Panc1 (cell line): ENCODE data around the gene DNM3. TPM values are rescaled to one million over a fixed set of nuclear protein-coding genes. Genes with fewer than 3 reads are reported as not detected.

ENCODE experiments used
- ATAC-seq: fragments of 200-7000 bp; cut with Tn5 transposase; 2 replicates; pipeline ENCODE4 v1.9.1; 2020; ENCODE audit warnings: mild to moderate bottlenecking, moderate library complexity
- BruUV-seq: library from RNA; stranded (reverse); fragments of 400-500 nt; replicated peaks from 2 replicates; lab custom pipeline; 2021; lab: Mats Ljungman, UMichigan
- CTCF ChIA-PET: fragments of 300-600 bp; sonication (Branson Sonifier 250); formaldehyde crosslinking; loops from one replicate; lab custom pipeline; 2022; ENCODE audit warnings: antibody characterized with exemption; lab: Charles Lee
- POLR2A ChIA-PET: fragments of 300-600 bp; sonication (Branson Sonifier 250); formaldehyde crosslinking; loops from one replicate; lab custom pipeline; 2022; ENCODE audit warnings: antibody characterized with exemption; lab: Charles Lee
- DNase-seq: peaks from one replicate; pipeline ENCODE4 v3.0.0-alpha.2; 2010; ENCODE audit warnings: low read depth, low spot score
- H3K27ac ChIP-seq: 2 replicates; pipeline ENCODE4 v1.5.1; 2011; ENCODE audit warnings: mild to moderate bottlenecking, low read length, inconsistent platforms
- H3K27me3 ChIP-seq: fragments of 200-500 bp; sonication (Bioruptor generic); 2 replicates; pipeline ENCODE4 v1.6.0; 2014; ENCODE audit warnings: low read length, inconsistent platforms; ENCODE audit not compliant: control insufficient read depth, insufficient read depth
- H3K36me3 ChIP-seq: fragments of 200-500 bp; sonication (Bioruptor generic); 2 replicates; pipeline ENCODE4 v1.5.1; 2014; ENCODE audit warnings: inconsistent platforms, mild to moderate bottlenecking, low read length, moderate library complexity; ENCODE audit not compliant: control insufficient read depth, insufficient read depth
- H3K4me1 ChIP-seq: 2 replicates; pipeline ENCODE4 v1.5.1; 2011; ENCODE audit warnings: inconsistent platforms, mild to moderate bottlenecking, low read length, moderate library complexity; ENCODE audit not compliant: control insufficient read depth, insufficient read depth
- H3K4me3 ChIP-seq, 2 experiments: 2 replicates each; pipeline ENCODE4 v1.5.1; 2011 to 2012; ENCODE audit warnings: low read depth in 2 of 2, low read length in 2 of 2, mild to moderate bottlenecking in 2 of 2, inconsistent platforms in 1 of 2, moderate library complexity in 1 of 2
- H3K9me3 ChIP-seq: fragments of 200-500 bp; sonication (Bioruptor generic); 2 replicates; pipeline ENCODE4 v1.5.1; 2014; ENCODE audit warnings: low read depth, mild to moderate bottlenecking, inconsistent platforms, low read length, moderate library complexity; ENCODE audit not compliant: control insufficient read depth, insufficient read depth
- CTCF ChIP-seq: fragments of 450-650 bp; IDR thresholded peaks from 2 replicates; pipeline ENCODE4 v1.5.1; 2017; ENCODE audit warnings: mild to moderate bottlenecking
- POLR2AphosphoS5 ChIP-seq: IDR thresholded peaks from 2 replicates; pipeline ENCODE4 v1.6.1; 2012; ENCODE audit warnings: mild to moderate bottlenecking, low read depth, low read length, moderate library complexity
- REST ChIP-seq, 2 experiments: IDR thresholded peaks; 2 replicates each; pipeline ENCODE4 v1.6.1; 2011 to 2012; ENCODE audit warnings: low read depth in 2 of 2, control low read depth in 1 of 2, low read length in 1 of 2, mild to moderate bottlenecking in 1 of 2, moderate library complexity in 1 of 2; ENCODE audit not compliant: insufficient read depth in 1 of 2
- SIN3A ChIP-seq: IDR thresholded peaks from 2 replicates; pipeline ENCODE4 v1.6.1; 2012; ENCODE audit warnings: low read depth, mild to moderate bottlenecking, low read length, moderate library complexity, borderline replicate concordance; ENCODE audit not compliant: insufficient read depth
- TCF7L2 ChIP-seq: IDR thresholded peaks from 2 replicates; pipeline ENCODE4 v1.6.1; 2011; ENCODE audit warnings: mild to moderate bottlenecking, low read depth, low read length, inconsistent platforms
- in situ Hi-C: cut with HindIII; loops from 2 replicates; pipeline ENCODE4 v1.10.0; 2016; ENCODE audit warnings: low sequenced_read_pairs, low pct_unique_long_range_greater_than_20kb
- intact Hi-C: fragments of 100-400 bp; cut with micrococcal nuclease; formaldehyde crosslinking; loops from one replicate; pipeline ENCODE4 v1.10.0; 2022; ENCODE audit not compliant: unreplicated experiment
- total RNA-seq: library from RNA; stranded (reverse); gene quantifications from one replicate; pipeline ENCODE4 v1.2.1, GENCODE V29; 2021; ENCODE audit not compliant: unreplicated experiment

Gene DNM3
- total RNA-seq, 1 experiment from 2014 or later: 0.46 TPM

DNA sequence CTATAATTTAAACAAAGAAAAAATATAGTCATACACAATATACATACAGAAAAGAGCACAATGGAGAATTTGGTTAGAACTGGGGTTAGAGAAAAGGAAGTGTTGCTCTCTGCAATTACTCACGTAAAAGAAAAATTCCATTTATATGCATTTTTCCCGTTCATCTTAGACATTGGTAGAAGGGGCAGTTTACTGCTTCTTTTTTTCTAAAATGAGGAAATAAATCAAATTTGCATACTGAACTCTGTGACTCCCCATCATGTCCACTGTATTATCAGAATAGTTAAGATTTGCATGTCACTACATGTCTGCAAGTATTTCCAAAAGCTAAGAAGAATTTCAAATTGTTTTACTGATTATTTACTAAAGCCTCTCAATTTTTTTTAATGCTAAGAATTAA is 535.1 kb downstream of the DNM3 start:
- ChIA-PET POLR2A (no interaction called here), CTCF (no interaction called here)
- no peak for DNase-seq
- Histone ChIP-seq H3K4me3 (no peak overlapping the region), H3K27ac (no peak overlapping the region; the same call in 1 of the 2 replicates), H3K4me1 (peaks cover 15% of the 10 kb centered on the region), H3K27me3 (no peaks in the 10 kb centered on the region), H3K9me3 (no peaks in the 10 kb centered on the region), H3K36me3 (no peaks in the 10 kb centered on the region)
- in situ Hi-C loops: no loop called here
- BruUV-seq: no TSS peak
- intact Hi-C loops: no loop called here
- no peak for ATAC-seq
- TF ChIP-seq CTCF (no peak), SIN3A (no peak), POLR2AphosphoS5 (no peak), TCF7L2 (no peak), REST (IDR thresholded peaks at IDR 0.05; ENCODE audit: insufficient read depth in 1 of 2, low read depth in 2 of 2, low read length in 1 of 2) (no peak)

GRCh38 chr1:172377565-172377964 is 536.3 kb downstream of the DNM3 start:
- DNase-seq (no peak), ATAC-seq (no peak)
- H3K27me3 ChIP-seq: no peaks in the 10 kb centered on the region
- H3K9me3 ChIP-seq: no peaks in the 10 kb centered on the region
- peak overlapping the region; percentile 34; the same call in 1 of the 2 replicates for H3K27ac ChIP-seq
- in situ Hi-C loops: no loop called here
- intact Hi-C loops: no loop called here
- POLR2A ChIA-PET: no interaction called here
- CTCF ChIA-PET: no interaction called here
- H3K4me3 ChIP-seq: no peak overlapping the region
- TF ChIP-seq CTCF (no peak), REST (IDR thresholded peaks at IDR 0.05; ENCODE audit: insufficient read depth in 1 of 2, low read depth in 2 of 2, low read length in 1 of 2) (no peak), SIN3A (no peak), TCF7L2 (no peak), POLR2AphosphoS5 (no peak)
- no peaks in the 10 kb centered on the region for H3K36me3 ChIP-seq
- H3K4me1 ChIP-seq: peaks cover 24% of the 10 kb centered on the region
- BruUV-seq: no TSS peak
